OCI-LY7 (cell line): ENCODE results near the gene MRPL23.

Source experiments
- EZH2phosphoT487 ChIP-seq: fragments of 200-600 bp; sonication (generic); IDR thresholded peaks from 2 replicates; pipeline ENCODE4 v1.6.1; 2018; ENCODE audit warnings: low read depth, borderline replicate concordance, mild to moderate bottlenecking, mixed run types, antibody characterized with exemption, low read length, moderate library complexity, mixed read lengths
- TF ChIP-seq, protein P1 (sequence below): fragments of 200-600 bp; sonication (generic); conservative IDR thresholded peaks from 2 replicates; pipeline ENCODE4 v1.5.1; 2014; ENCODE audit warnings: mild to moderate bottlenecking, antibody characterized with exemption, low read length, moderate library complexity, mixed read lengths

DNA sequence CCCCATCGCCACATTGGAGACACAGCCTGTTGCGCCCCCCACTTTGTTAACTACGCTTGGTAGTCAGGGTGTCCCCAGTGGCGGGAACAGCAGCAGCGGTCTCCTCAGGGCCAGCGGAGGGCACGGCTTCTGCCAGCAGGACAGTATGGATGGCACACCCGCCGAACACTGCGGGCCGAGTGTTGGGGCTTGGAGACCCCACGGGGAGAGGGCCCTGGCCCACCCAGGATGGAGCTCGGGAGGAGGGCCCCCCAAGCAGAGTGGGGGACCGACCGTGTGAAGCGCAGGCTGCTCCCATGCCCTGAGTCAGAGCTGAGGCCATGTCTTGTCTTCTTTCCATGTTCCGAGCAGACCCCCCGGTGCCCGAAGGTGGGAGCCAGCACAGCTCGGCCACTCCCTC is 17.8 kb downstream of the MRPL23 start:
- TF ChIP-seq, protein P1, sequence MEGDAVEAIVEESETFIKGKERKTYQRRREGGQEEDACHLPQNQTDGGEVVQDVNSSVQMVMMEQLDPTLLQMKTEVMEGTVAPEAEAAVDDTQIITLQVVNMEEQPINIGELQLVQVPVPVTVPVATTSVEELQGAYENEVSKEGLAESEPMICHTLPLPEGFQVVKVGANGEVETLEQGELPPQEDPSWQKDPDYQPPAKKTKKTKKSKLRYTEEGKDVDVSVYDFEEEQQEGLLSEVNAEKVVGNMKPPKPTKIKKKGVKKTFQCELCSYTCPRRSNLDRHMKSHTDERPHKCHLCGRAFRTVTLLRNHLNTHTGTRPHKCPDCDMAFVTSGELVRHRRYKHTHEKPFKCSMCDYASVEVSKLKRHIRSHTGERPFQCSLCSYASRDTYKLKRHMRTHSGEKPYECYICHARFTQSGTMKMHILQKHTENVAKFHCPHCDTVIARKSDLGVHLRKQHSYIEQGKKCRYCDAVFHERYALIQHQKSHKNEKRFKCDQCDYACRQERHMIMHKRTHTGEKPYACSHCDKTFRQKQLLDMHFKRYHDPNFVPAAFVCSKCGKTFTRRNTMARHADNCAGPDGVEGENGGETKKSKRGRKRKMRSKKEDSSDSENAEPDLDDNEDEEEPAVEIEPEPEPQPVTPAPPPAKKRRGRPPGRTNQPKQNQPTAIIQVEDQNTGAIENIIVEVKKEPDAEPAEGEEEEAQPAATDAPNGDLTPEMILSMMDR: no peak
- TF ChIP-seq EZH2phosphoT487: no peak
